ENCODE data around the gene CYSTM1. TPM values are rescaled to one million over a fixed set of nuclear protein-coding genes. Genes with fewer than 3 reads are reported as not detected.

CYSTM1 gene
- total RNA-seq, 1 donor from 2014 or later = 28.1 TPM

GRCh38 chr5:140136624-140137023 is 38.4 kb upstream of the CYSTM1 start:
- H3K36me3 Mint-ChIP-seq (ENCODE audit: insufficient read depth) = no peaks in the 10 kb centered on the region

DNA sequence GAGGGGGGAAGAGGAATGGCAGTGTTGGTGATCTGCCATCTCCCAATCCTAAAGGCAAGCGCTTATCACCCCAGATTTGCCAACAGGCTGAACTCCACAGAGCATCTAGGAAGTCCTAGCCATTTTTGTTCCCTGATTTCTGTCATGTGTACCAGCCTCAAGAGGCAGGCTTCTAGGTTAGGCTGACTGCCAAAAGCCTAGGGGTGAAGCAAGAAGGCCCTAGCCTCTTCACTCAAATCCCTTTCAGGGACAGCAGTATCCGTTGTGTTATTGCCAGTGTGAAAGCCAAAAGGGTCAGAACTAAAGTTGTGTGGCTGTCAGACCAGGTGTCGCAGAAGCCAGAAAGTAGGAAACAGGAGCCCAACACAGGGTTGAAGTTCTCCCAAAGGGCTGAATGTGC is 34.6 kb upstream of the CYSTM1 start:
- peaks cover 3% of the 10 kb centered on the region for H3K4me1 Mint-ChIP-seq (ENCODE audit: low read depth)
- H3K27me3 Mint-ChIP-seq = peaks cover 23% of the 10 kb centered on the region
- no peak overlapping the region for H3K27ac Mint-ChIP-seq
- H3K36me3 Mint-ChIP-seq (ENCODE audit: insufficient read depth) = no peaks in the 10 kb centered on the region
- TF ChIP-seq, protein P1, sequence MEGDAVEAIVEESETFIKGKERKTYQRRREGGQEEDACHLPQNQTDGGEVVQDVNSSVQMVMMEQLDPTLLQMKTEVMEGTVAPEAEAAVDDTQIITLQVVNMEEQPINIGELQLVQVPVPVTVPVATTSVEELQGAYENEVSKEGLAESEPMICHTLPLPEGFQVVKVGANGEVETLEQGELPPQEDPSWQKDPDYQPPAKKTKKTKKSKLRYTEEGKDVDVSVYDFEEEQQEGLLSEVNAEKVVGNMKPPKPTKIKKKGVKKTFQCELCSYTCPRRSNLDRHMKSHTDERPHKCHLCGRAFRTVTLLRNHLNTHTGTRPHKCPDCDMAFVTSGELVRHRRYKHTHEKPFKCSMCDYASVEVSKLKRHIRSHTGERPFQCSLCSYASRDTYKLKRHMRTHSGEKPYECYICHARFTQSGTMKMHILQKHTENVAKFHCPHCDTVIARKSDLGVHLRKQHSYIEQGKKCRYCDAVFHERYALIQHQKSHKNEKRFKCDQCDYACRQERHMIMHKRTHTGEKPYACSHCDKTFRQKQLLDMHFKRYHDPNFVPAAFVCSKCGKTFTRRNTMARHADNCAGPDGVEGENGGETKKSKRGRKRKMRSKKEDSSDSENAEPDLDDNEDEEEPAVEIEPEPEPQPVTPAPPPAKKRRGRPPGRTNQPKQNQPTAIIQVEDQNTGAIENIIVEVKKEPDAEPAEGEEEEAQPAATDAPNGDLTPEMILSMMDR (IDR thresholded peaks at IDR 0.05; ENCODE audit: unreplicated experiment) = no peak
- H3K9me3 Mint-ChIP-seq (ENCODE audit: low read depth) = peaks cover 2% of the 10 kb centered on the region
- H3K4me3 Mint-ChIP-seq (ENCODE audit: low read depth) = no peak overlapping the region
- DNase-seq (ENCODE audit: low spot score, unreplicated experiment) = no peak

More at GRCh38 chr5:140136624-140137023, 38.4 kb upstream of the CYSTM1 start:
- no peaks in the 10 kb centered on the region for H3K4me1 Mint-ChIP-seq (ENCODE audit: low read depth)
- TF ChIP-seq, protein P1 (IDR thresholded peaks at IDR 0.05; ENCODE audit: unreplicated experiment) = no peak
- H3K9me3 Mint-ChIP-seq (ENCODE audit: low read depth) = peaks cover 2% of the 10 kb centered on the region
- no peak overlapping the region for H3K27ac Mint-ChIP-seq
- peaks cover 14% of the 10 kb centered on the region for H3K27me3 Mint-ChIP-seq
- H3K4me3 Mint-ChIP-seq (ENCODE audit: low read depth) = no peak overlapping the region
- no peak for DNase-seq (ENCODE audit: low spot score, unreplicated experiment)

- TF ChIP-seq, protein P1 (IDR thresholded peaks at IDR 0.05; ENCODE audit: unreplicated experiment) = no peak
- Mint-ChIP-seq H3K36me3 (ENCODE audit: insufficient read depth) (no peaks in the 10 kb centered on the region), H3K4me3 (ENCODE audit: low read depth) (no peak overlapping the region), H3K27me3 (peaks cover 29% of the 10 kb centered on the region), H3K4me1 (ENCODE audit: low read depth) (peaks cover 4% of the 10 kb centered on the region), H3K27ac (no peak overlapping the region), H3K9me3 (ENCODE audit: low read depth) (peaks cover 2% of the 10 kb centered on the region)
- DNase-seq (ENCODE audit: low spot score, unreplicated experiment) = no peak
Observed at GRCh38 chr5:140141241-140141640, 33.7 kb upstream of the CYSTM1 start.

DNA sequence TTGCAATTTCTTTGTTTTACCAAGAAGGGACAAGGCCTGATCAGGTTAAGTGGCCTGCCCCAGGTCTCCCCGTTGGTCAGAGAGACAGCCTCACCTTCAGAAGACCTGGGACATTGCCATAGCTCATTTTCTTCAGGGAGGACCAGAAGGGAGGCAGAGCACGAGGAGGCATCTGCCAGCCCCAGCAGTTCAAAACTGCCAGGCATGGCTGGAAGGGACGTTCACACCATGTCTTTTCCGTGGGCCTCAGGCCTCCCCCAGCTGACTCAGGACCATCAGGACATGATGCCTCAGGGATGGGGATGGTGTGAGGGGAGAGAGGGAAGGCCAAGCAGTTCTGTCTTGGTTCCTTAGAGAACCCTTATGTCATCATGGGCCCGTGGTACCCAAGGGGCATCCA is 32.7 kb upstream of the CYSTM1 start:
- TF ChIP-seq, protein P1 (IDR thresholded peaks at IDR 0.05; ENCODE audit: unreplicated experiment) = no peak

DNA sequence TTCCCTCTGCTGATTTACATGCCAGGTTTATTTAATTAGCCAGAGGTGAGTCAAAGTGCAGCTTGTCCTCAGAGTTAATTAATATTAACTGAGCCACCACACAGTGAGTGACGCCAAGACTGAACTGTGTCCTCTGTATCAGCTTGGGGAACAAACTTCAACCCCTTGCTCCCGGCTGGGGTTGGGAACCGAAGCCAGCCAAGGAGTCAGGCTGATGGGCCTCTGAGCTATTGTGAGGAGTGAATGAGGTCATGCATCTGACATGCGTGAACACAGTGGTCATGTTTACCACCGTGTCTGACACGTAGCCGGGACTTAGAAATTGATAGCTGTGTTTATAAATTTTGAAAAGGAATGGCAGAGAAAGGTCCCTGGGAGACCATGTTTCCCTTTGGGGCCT is 32.1 kb upstream of the CYSTM1 start:
- no peak overlapping the region for H3K27ac Mint-ChIP-seq
- H3K4me1 Mint-ChIP-seq (ENCODE audit: low read depth) = peaks cover 6% of the 10 kb centered on the region
- H3K9me3 Mint-ChIP-seq (ENCODE audit: low read depth) = peaks cover 2% of the 10 kb centered on the region
- no peaks in the 10 kb centered on the region for H3K36me3 Mint-ChIP-seq (ENCODE audit: insufficient read depth)
- no peak overlapping the region for H3K4me3 Mint-ChIP-seq (ENCODE audit: low read depth)
- peaks cover 43% of the 10 kb centered on the region for H3K27me3 Mint-ChIP-seq
- TF ChIP-seq, protein P1 (IDR thresholded peaks at IDR 0.05; ENCODE audit: unreplicated experiment) = no peak
- DNase-seq (ENCODE audit: low spot score, unreplicated experiment) = no peak

More for the DNA sequence above, 32.7 kb upstream of the CYSTM1 start:
- peaks cover 38% of the 10 kb centered on the region for H3K27me3 Mint-ChIP-seq
- H3K4me1 Mint-ChIP-seq (ENCODE audit: low read depth) = peaks cover 6% of the 10 kb centered on the region
- DNase-seq (ENCODE audit: low spot score, unreplicated experiment) = no peak
- no peak overlapping the region for H3K4me3 Mint-ChIP-seq (ENCODE audit: low read depth)
- H3K27ac Mint-ChIP-seq = no peak overlapping the region
- peaks cover 2% of the 10 kb centered on the region for H3K9me3 Mint-ChIP-seq (ENCODE audit: low read depth)
- H3K36me3 Mint-ChIP-seq (ENCODE audit: insufficient read depth) = no peaks in the 10 kb centered on the region

Measured in progenitor cell of endocrine pancreas (in vitro differentiated cells).